Activated gamma-delta T cell treated with anti-CD3 and anti-CD28 coated beads, Interleukin-2, amount 50 U/mL, for 16 hours (primary cell): ENCODE results near the gene SLC17A6.

Experiments
- DNase-seq: peaks from one replicate; pipeline ENCODE4 v3.0.0-alpha.2; 2020; ENCODE audit warnings: low read depth

SLC17A6 gene

DNA sequence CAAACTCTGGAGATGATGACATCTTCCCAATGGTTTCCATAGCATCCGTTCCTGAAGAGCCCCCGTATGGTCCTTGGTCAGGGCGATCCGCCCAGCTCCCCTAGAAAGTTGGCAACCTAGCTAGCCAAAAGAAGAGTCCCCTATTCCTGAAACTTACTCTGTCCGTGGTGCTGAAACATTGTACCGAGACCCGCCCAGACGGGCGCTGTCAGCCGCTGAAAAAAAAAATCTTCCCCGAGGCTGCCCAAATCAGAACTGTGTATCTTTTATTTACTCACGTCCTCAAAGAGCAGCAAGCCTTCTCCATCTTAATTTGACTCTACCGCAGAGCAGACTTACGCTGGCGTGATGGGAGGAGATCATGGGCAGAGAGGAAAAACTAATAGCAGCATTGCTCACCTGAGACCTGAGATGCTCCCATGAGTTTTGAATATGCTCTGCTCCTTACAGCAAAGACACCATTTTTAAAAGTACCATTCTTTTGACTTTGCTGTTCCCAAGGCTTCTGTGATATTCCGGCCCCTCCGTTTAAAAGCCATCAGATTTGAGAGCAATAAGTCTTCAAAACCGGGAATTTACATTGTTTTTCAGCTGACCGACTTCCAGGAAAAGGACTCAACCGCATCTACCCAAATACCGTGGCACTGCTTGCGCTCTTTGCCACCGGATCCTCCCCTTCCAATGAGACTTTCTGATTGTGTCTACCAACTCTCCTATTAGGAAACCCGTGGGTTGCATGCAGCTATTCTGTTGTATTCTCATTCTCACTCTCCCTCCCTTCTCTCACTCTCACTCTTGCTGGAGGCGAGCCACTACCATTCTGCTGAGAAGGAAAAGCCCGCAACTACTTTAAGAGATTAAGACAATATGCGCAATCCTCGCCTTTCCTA is at the start of gene SLC17A6:
SLC17A6 (plus strand) TSS at position 786 of the 890 bp plus-strand sequence. CDS start 153 bp downstream, outside the sequence.
- DNase-seq = no peak

DNA sequence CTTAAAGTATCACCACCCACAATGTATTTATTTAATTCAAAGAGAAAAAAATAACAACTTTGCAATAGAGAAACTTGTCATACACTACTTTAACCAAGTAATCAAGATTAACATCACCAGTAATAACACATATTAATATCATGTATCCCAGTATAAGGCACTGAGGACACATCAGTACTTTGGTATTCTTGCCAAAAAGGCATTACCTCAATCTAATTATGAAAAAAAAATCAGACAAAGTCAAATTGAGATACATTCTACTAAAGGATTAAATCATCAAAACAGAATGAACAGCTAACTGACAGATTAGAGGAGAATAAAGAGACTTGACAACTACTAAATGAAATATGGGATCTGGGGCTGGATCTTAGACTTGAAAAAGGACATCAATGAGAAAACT is 35.8 kb upstream of the SLC17A6 start:
- DNase-seq = no peak

- no peak for DNase-seq
Observed at GRCh38 chr11:22304337-22304961, 33.7 kb upstream of the SLC17A6 start.

- no peak for DNase-seq
Observed at GRCh38 chr11:22317656-22318055, 20.5 kb upstream of the SLC17A6 start.

DNA sequence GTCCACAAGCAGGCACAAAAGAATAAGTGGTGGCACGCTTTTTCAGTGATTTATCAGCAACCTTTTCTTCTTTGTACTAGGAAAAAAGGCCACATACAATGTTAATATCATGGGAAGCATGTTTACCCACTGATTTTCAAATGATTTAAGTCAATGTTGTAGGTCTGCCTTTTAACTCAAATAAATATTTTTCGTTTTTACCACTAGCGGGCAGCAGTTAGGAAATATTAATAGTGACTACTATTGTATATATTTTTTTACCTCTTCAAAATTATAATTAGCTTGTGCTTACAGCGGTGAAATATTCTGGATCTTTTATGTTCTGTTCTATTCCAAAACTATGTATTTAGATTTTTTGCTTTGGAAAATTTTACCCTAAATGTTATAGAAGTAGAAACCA is 6.4 kb upstream of the SLC17A6 start:
- DNase-seq = no peak

- DNase-seq = no peak
Observed at GRCh38 chr11:22336587-22336986, 1.6 kb upstream of the SLC17A6 start.

DNA sequence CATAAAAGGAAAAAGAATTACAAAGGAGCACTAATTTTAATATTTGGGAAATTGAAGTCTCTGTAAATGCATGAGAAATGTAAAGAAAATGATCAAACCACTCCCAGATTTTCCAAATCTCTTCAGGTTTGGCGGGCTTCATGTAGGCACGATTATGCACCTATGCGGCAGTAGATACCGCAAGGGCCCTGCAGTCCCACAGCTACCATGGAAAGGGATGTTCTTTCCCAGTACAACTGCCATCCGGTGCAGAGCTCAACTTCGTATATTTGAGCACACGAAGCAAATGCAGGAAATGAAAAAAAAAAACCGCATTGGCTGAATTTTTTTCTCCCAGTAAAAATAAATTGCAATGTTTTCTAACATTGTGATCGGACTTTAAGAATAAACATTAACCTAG is 1.4 kb downstream of the SLC17A6 start:
- DNase-seq = no peak

DNA sequence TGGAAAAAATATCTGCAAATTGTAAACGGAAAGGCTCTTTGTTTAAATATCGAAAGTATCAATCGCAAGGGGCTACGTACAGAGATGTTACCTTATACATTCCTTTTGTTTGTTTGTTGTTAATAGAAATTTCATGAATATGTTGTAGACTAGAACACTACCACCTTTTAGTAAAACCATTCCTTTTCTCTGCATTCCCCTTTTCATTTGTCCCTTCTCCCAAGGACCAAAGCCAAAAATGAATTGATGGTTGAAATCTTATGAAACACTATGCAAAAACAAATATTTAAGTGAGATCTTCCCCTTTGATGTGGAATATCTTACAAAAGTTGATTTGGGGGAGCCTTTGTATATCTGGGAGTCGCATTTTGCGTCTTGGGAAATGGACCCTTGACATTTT is 2.1 kb downstream of the SLC17A6 start:
- DNase-seq = no peak

GRCh38 chr11:22340701-22341587 is 2.8 kb downstream of the SLC17A6 start:
- DNase-seq = no peak

DNA sequence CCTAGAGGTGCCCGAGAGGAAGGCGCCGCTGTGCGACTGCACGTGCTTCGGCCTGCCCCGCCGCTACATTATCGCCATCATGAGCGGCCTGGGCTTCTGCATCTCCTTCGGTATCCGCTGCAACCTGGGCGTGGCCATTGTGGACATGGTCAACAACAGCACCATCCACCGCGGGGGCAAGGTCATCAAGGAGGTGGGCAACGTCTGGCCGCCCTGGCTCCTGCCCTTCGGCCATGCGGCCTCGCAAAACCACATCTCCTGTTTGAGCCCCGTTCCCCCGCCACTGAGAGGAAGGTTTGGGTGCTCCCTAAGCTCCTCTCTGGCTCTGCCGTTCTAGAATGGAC is 3.4 kb downstream of the SLC17A6 start:
- no peak for DNase-seq

DNA sequence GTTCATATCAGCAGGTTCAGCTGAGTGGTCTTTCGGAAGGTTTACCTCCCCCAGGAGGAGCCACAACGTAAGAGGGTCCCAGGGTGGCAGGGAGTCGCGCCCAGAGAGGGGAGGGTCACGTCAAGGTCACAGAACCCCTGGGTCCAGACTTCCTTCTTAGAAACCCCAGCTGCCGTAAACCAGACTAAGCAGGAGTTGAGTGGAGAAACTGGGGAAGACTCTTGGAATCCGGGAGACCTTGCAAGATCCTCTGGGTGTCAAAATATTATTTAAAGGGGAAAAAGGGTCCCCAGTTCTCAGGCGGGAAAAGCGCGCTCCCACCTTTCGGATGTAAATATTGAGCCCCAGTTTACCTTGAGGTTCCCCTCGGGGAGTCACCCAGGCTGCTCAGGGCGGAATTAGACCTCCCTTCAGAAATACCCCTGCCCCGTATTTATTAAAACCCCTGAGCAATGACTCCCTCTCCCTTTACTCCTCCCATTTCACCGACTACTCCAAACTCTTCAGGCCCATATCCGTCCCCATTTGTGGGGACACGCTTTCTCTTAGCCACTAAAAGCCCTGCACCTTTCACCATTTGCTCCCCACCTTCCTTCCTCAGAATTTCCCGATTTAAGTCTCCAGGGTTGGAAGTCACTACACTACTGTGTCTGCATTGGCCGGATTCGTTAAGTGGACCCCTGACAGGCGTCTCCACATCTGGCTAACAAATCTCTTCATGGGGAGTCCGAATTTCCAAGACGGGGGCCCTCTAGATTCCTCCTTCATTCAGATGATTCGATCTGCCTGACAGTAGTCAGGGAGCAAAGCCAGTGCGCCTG is 4.2 kb downstream of the SLC17A6 start:
- no peak for DNase-seq

DNA sequence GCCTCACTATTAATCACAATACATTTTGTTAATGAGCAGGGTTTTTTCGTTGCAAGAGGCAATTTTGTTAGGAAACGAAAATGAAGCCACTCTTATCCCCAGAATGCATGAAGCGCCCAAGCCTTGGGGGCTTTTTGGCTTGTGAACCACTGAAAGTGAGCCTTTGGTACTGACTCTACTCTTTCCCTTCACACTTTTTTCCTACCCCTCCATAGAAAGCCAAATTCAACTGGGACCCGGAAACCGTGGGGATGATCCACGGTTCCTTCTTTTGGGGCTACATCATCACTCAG is 4.8 kb downstream of the SLC17A6 start:
- no peak for DNase-seq

DNA sequence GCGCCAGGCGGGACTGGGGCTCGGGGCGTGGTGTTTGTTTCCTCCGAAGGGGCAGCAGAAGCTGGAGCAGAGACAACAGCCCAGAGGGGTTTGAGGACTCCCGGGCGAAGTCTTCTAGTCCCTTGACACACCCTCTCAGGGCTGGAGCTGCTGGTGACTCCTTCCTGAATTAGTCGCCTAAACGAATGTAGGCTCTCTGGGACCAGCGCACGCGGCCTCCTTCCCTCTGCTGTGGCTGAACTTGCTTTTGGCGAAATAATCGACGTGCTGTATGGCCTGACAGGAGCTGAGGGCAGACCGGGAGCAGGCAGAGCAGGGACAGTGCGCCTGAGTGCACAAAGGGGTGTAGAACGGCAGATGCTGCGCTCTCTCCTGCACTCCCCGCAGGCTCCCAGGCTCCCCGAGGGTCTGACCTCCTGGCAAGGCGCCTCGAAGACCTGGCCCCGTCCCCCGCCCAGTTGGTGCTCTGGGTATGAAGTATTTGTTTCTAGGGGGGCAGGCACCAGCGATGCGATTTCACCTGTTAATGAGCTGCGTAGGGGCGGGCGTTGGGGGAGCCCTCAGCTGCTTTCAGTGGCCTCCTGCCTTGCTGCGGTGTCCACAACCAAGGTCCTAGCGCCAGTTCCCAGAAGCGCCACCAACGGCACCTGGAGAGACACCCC is 5.3 kb downstream of the SLC17A6 start:
- DNase-seq = no peak

DNA sequence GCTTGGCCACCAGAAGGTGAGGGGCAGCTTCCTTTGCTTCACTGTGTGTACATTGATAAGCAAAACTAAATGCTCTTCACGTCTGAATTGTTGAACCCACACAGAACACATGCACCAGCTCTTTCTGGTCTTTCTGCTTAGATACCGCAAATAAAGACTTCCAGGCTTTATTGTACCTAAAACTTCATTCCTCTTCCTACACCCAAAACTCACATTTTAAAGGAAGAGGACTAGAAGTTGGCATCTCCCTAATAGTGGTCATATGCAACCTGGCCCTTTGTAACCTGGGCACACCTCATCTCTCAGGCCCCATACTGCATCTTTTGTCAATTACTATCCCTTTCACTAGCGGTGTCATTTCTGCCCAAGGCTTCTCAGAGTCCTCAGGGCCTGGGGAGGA is 5.9 kb downstream of the SLC17A6 start:
- DNase-seq = no peak

DNA sequence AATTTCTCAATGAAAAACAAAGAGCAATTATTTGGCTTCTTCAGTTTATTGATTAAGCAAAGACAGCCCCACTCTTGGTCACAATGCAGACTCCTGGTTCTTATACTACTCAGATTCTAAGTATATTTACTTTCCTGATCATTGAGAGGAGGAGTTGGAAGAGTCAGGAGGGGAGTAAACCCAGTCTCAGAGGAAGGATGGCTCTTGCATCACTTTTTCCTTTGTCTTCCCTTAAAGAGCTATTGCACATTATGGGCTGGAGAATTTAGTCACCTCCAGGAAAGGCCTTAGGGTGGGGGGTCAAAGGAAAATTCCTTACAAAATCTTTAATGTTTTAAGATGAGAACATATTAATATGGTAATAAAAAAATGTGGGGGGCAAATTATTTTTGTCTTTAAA is 8.1 kb downstream of the SLC17A6 start:
- no peak for DNase-seq

- DNase-seq = no peak
Observed at GRCh38 chr11:22347857-22348487, 9.8 kb downstream of the SLC17A6 start.

- DNase-seq = no peak
Observed at GRCh38 chr11:22349491-22349890, 11.3 kb downstream of the SLC17A6 start.

- DNase-seq = no peak
Observed at GRCh38 chr11:22359295-22359694, 21.1 kb downstream of the SLC17A6 start.

DNA sequence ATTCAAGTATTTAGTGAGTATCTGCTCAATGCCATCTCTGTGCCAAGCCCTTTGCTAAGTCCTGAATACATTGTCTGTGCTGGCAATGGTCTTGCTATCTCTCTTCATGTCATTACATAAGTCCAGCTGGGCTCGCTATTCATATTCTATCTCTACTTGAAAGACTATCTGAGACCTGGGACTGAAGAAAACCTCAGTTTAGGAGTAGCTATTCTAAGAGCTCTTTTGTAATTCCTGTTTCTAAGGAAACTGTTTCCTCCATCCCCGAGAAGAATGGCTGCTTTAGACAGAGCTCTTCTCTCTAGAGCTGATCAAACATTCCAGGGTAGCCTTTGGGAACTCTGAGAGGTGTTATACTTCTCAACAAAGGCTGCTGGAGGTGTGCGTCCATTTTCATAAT is 33.0 kb downstream of the SLC17A6 start:
- DNase-seq = no peak

GRCh38 chr11:22387126-22387525 is 48.9 kb downstream of the SLC17A6 start:
- no peak for DNase-seq
